Heart right ventricle (tissue), 16 donors: ENCODE data around the gene PLXDC2. TPM values are rescaled to one million over a fixed set of nuclear protein-coding genes. Genes with fewer than 3 reads are reported as not detected.

Source experiments
- ATAC-seq, 8 donors: fragments of 200-7000 bp; cut with Tn5 transposase; one replicate each; pipeline ENCODE4 v1.9.1; 2020; ENCODE audit warnings: mild to moderate bottlenecking in 8 of 8, moderate library complexity in 8 of 8, moderate number of reproducible peaks in 1 of 8
- DNase-seq, 2 donors: peaks; one replicate each; pipeline ENCODE4 v3.0.0-alpha.2; 2020
- H3K27ac ChIP-seq, 10 donors: fragments of 200-600 bp; sonication (generic) in 2 of 10; one replicate each; pipeline versions ENCODE4 v1.5.0 to v1.8.0; 2020 to 2022; ENCODE audit warnings: mild to moderate bottlenecking in 3 of 10
- H3K27me3 ChIP-seq, 7 donors: fragments of 200-600 bp; one replicate each; pipeline ENCODE4 v1.8.0; 2021 to 2022; ENCODE audit warnings: mild to moderate bottlenecking in 2 of 7
- H3K36me3 ChIP-seq, 9 donors: fragments of 200-600 bp; sonication (generic) in 1 of 9; one replicate each; pipeline versions ENCODE4 v1.5.0 to v1.8.0; 2020 to 2022; ENCODE audit warnings: mild to moderate bottlenecking in 2 of 9
- H3K4me1 ChIP-seq, 9 donors: fragments of 200-600 bp; sonication (generic) in 1 of 9; one replicate each; pipeline versions ENCODE4 v1.5.0 to v1.8.0; 2020 to 2022; ENCODE audit warnings: mild to moderate bottlenecking in 4 of 9
- H3K4me3 ChIP-seq, 10 donors: fragments of 200-600 bp; sonication (generic) in 2 of 10; one replicate each; pipeline versions ENCODE4 v1.5.0 to v1.8.0; 2020 to 2022; ENCODE audit warnings: mild to moderate bottlenecking in 7 of 10, moderate library complexity in 2 of 10
- H3K9me3 ChIP-seq, 11 donors: fragments of 200-600 bp in 10 of 11; sonication (generic) in 2 of 11; one replicate each; pipeline versions ENCODE4 v1.5.0 to v1.8.0; 2013 to 2022; ENCODE audit warnings: mild to moderate bottlenecking in 2 of 11, control low read depth in 1 of 11, moderate library complexity in 1 of 11
- CTCF ChIP-seq, 9 donors: fragments of 200-600 bp; sonication (generic) in 2 of 9; IDR thresholded peaks; one replicate each; pipeline versions ENCODE4 v1.5.0 to v1.8.0; 2021 to 2022; ENCODE audit warnings: antibody characterized with exemption in 9 of 9, mild to moderate bottlenecking in 5 of 9, moderate library complexity in 1 of 9
- WGBS, 2 donors: extraction: QIAGEN DNeasy Blood & Tissue Kit; methylation state at CpG; one replicate each; pipeline ENCODE4 v1.1.7; 2013; ENCODE audit warnings: inconsistent platforms in 1 of 2; 5-methylcytosine and 5-hydroxymethylcytosine counted together
- intact Hi-C, 10 donors: fragments of 100-400 bp; cut with DNase I; formaldehyde crosslinking; loops; one replicate each; pipeline versions ENCODE4 v1.11.1 to v1.14.2; 2022
- polyA plus RNA-seq, 2 donors: library from polyadenylated mRNA; stranded (reverse); fragments of 200-250 nt; gene quantifications; one replicate each; pipeline ENCODE4 v1.2.3, GENCODE V29; 2013
- total RNA-seq, 10 donors: library from RNA; stranded (reverse); fragmentation: NEBNext Ultra II Directional in 3 of 10; extraction: Animal tissue kit (Norgen Biotek cat#: 25700) in 3 of 10; gene quantifications; one replicate each; pipeline versions ENCODE4 v1.2.1 to v1.2.4, GENCODE V29; 2021 to 2023
- donor health status: Arrhythmogenic right ventricular cardiomyopathy.
- donor health status: ischemic (EF 13 %, LVEDD 7.1; RV severe dilation, severe dysfunction).
- donor health status: healthy with polysubstance abuse.
- donor health status: DM: no; HTN: yes; CAD: no.
- donor health status: DM: no; HTN: no; CAD: no.
- donor health status: ischemic (EF 25% LVEDD 6.9; RV normal size, moderate dysfunction).
- donor health status: ischemic (EF 25% LVEDD 5.7; RV mildly dilated, moderate dysfunction).
- donor health status: healthy.
- donor health status: DM: yes; HTN: yes; CAD: no.
- donor health status: Ischemic cardiomyopathy.
- donor health status: ischemic (EF 35%, LVEDD 5.7; RV mildly dilated, moderate dysfunction).
- donor health status: nonischemic (EF 11% LVEDD 7.7; RV severe dilation, severe dysfunction).
- donor health status: DM: yes; HTN: yes; CAD: no.
- donor health status: PGD.
- donor health status: ischemic (EF 29% LVEDD 5.4; RV normal size, mild dysfunction).
- donor health status: nonischemic (EF 23%, LVEDD 6.1; RV moderate dilation, normal function).

PLXDC2 gene
- total and polyA plus RNA-seq, 12 donors = 4.6 to 26.8 (median 16.9) TPM

DNA sequence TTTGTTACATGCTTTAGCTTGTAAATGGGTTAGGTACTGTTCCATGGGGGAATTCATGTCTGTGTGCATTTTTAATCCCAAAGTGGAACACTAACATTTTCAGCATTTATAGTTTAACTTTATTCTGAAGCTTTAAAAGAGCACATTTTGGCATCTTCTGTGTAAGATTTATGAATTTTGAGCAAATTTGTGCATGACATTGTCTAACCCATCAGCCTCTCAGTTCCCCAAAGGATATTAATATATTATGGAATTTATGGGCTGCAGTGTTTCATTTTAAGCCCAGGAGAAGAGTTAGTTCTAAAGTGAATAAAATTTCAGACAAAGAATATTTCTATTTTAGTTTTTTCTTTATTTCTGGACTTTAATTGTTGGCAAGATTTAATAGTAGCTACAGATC is 421.4 kb downstream of the PLXDC2 start:
- peaks cover 0 to 6% (median 0%) of the 10 kb centered on the region in 9 donors for H3K4me1 ChIP-seq
- no peaks in the 10 kb centered on the region for H3K9me3 ChIP-seq
- peaks cover 0 to 11% (median 0%) of the 10 kb centered on the region in 9 donors for H3K36me3 ChIP-seq
- H3K27me3 ChIP-seq = no peaks in the 10 kb centered on the region
- intact Hi-C loops = no loop called here
- no peak for TF ChIP-seq CTCF (IDR thresholded peaks at IDR 0.05)
- H3K4me3 ChIP-seq = no peak overlapping the region
- ATAC-seq (no peak), DNase-seq (no peak)
- H3K27ac ChIP-seq = no peak overlapping the region

DNA sequence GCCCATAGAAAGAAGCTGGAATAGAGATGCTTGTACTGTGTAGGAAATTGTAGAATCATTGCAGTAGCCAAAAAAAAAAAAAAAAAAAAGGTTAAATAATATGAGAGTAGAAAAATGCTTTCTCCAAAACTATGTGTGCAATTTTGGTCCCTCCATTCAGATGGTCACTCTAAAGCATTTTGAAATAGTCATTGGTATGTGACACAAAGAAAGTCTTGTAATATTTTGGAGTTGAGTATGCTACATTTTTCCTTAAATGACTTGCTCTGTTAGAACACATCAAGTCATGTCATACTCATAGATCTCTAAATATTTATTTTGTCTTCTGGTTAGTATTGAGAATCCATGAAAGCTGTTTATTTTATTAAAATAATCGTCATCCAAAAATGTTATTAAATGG is 424.4 kb downstream of the PLXDC2 start:
- ATAC-seq = no peak
- Histone ChIP-seq H3K9me3 (no peaks in the 10 kb centered on the region), H3K27ac (no peak overlapping the region), H3K4me3 (no peak overlapping the region), H3K36me3 (peaks cover 0 to 21% (median 8%) of the 10 kb centered on the region in 9 donors), H3K4me1 (peaks cover 0 to 6% (median 0%) of the 10 kb centered on the region in 9 donors), H3K27me3 (no peaks in the 10 kb centered on the region)
- no peak for TF ChIP-seq CTCF (IDR thresholded peaks at IDR 0.05)
- DNase-seq = no peak
- WGBS, 2 donors = 88 to 89% methylated on average over 1 of the region's 1 CpG
- intact Hi-C loops = no loop called here

- intact Hi-C loops = no loop called here
- Histone ChIP-seq H3K4me1 (peaks cover 0 to 25% (median 8%) of the 10 kb centered on the region in 9 donors), H3K36me3 (peaks cover 0 to 65% (median 18%) of the 10 kb centered on the region in 9 donors), H3K27ac (no peak overlapping the region), H3K4me3 (no peak overlapping the region), H3K27me3 (no peaks in the 10 kb centered on the region), H3K9me3 (no peaks in the 10 kb centered on the region)
- TF ChIP-seq CTCF (IDR thresholded peaks at IDR 0.05) = no peak
- ATAC-seq (no peak), DNase-seq (no peak)
- WGBS, 2 donors = 69 to 76% methylated on average over 3 of the region's 3 CpGs
These were observed 431.2 kb downstream of the PLXDC2 start for GRCh38 chr10:20247454-20247853.

- ATAC-seq = peak in 4 of 8 donors; percentile 29 to 80 (median 69)
- no peaks in the 10 kb centered on the region for H3K9me3 ChIP-seq
- no peak for TF ChIP-seq CTCF (IDR thresholded peaks at IDR 0.05)
- no peaks in the 10 kb centered on the region for H3K27me3 ChIP-seq
- 62 to 69% methylated on average over 7 of the region's 7 CpGs for WGBS, 2 donors
- no peak overlapping the region for H3K4me3 ChIP-seq
- intact Hi-C loops = no loop called here
- peaks cover 0 to 25% (median 8%) of the 10 kb centered on the region in 9 donors for H3K4me1 ChIP-seq
- peaks cover 0 to 63% (median 18%) of the 10 kb centered on the region in 9 donors for H3K36me3 ChIP-seq
- H3K27ac ChIP-seq = peak overlapping the region in 3 of 10 donors; percentile 0 to 4 (median 4)
- no peak for DNase-seq
These were observed 431.9 kb downstream of the PLXDC2 start for GRCh38 chr10:20247891-20248708.
